ENCODE measurements around the gene AHI1.
A peak's percentile ranks its signal among the peaks of the same experiment; 100 is the strongest.

AHI1 gene

DNA sequence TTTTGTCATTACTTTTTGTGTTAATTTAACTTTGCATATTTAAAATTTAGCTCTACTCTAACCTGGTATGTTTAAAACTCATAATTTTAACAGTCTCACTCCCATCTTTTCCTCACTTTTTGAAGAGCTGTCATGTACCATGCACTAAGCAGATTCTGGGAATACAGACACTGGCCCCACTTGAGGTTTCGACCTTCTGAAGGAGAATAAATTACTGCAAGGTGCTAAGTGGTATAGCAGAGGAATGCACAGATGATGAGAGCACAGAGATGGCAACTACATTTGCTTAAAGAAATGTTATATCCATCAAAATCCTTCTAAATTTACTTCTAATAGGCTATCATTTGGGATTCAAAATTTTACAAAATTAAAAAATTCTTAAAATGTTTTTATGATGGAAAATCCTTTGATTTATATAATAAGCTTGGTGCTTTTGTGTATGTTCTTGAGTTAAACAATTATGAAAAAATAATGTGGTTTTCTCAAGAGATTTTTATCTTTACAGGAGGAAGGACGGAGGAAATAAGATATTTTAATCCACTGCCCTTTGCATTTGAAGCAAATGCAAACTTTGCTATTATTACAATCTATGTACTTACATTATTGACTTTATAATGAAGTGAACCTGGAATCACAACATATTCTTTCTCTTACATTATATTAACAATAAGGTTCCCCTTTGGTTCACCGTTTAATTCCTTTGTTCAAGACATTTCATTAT is 79.3 kb downstream of the AHI1 start:
- no peak overlapping the region for H3K9ac ChIP-seq
- H3K79me2 ChIP-seq (ENCODE audit: insufficient read depth, low read depth), result no peaks in the 10 kb centered on the region
- no peaks in the 10 kb centered on the region for H3K27me3 ChIP-seq (ENCODE audit: insufficient read depth, low read depth)
- H4K20me1 ChIP-seq (ENCODE audit: insufficient read depth), result no peaks in the 10 kb centered on the region
- H3K4me3 ChIP-seq (IDR thresholded peaks at IDR 0.05; ENCODE audit: insufficient read depth, low read depth, low read length), result no peak overlapping the region
- no peaks in the 10 kb centered on the region for H3K36me3 ChIP-seq (ENCODE audit: insufficient read depth)
- no peak overlapping the region for H3K4me2 ChIP-seq
- TF ChIP-seq CTCF (conservative IDR thresholded peaks at IDR 0.05; ENCODE audit: low read depth, low read length), result no peak
- H2AFZ ChIP-seq (ENCODE audit: low read depth), result no peak overlapping the region
- H3K27ac ChIP-seq, result no peak overlapping the region
- H3K4me1 ChIP-seq (ENCODE audit: low read depth, poor library complexity, severe bottlenecking), result peaks cover 15% of the 10 kb centered on the region

DNA sequence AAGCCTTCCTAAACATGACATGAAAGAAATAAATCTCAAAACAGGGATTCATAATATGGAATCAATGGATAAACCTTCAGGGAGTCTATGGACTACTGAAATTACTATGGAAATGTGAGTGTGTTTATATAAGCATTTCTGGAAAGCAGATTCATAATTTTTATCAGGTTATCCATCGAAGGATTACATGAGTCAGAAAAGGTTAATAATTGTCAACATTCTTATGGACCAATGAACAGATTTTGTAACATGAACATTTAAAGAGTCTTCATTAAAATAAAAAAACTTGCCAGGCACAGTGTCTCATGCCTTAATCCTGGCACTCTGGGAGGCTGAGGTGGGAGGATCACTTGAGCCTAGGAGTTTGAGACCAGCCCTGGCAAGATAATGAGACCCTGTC is 84.8 kb downstream of the AHI1 start:
- no peaks in the 10 kb centered on the region for H3K79me2 ChIP-seq (ENCODE audit: insufficient read depth, low read depth)
- H3K27ac ChIP-seq, result no peak overlapping the region
- no peak overlapping the region for H3K4me2 ChIP-seq
- H3K4me3 ChIP-seq (IDR thresholded peaks at IDR 0.05; ENCODE audit: insufficient read depth, low read depth, low read length), result no peak overlapping the region
- H3K36me3 ChIP-seq (ENCODE audit: insufficient read depth), result no peaks in the 10 kb centered on the region
- no peak overlapping the region for H3K9ac ChIP-seq
- H2AFZ ChIP-seq (ENCODE audit: low read depth), result no peak overlapping the region
- H3K27me3 ChIP-seq (ENCODE audit: insufficient read depth, low read depth), result no peaks in the 10 kb centered on the region
- peaks cover 14% of the 10 kb centered on the region for H3K4me1 ChIP-seq (ENCODE audit: low read depth, poor library complexity, severe bottlenecking)
- no peak for TF ChIP-seq CTCF (conservative IDR thresholded peaks at IDR 0.05; ENCODE audit: low read depth, low read length)
- H4K20me1 ChIP-seq (ENCODE audit: insufficient read depth), result no peaks in the 10 kb centered on the region

DNA sequence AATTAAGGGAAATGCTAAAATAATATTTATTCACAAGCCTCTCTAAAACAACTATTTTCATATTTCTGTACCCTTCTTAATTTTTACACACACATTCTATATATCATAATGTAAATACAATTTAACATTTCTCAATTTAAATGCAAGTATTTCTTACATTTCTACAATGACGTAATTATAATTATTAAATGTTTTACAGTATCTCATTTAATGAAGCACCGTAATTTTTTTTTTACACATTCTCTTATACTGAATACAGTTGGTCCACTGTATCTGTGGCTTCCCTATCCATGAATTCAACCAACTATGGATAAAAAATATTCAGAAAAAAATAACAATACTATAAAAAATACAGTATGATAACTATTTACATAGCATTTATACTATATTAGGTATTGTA is 85.7 kb downstream of the AHI1 start:
- Histone ChIP-seq H3K4me2 (no peak overlapping the region), H3K9ac (no peak overlapping the region), H2AFZ (ENCODE audit: low read depth) (no peak overlapping the region), H3K4me1 (ENCODE audit: low read depth, poor library complexity, severe bottlenecking) (peaks cover 14% of the 10 kb centered on the region), H3K27me3 (ENCODE audit: insufficient read depth, low read depth) (no peaks in the 10 kb centered on the region), H3K36me3 (ENCODE audit: insufficient read depth) (no peaks in the 10 kb centered on the region; the same call in 1 of the 2 replicates), H4K20me1 (ENCODE audit: insufficient read depth) (no peaks in the 10 kb centered on the region), H3K4me3 (IDR thresholded peaks at IDR 0.05; ENCODE audit: insufficient read depth, low read depth, low read length) (no peak overlapping the region), H3K27ac (no peak overlapping the region), H3K79me2 (ENCODE audit: insufficient read depth, low read depth) (no peaks in the 10 kb centered on the region)
- TF ChIP-seq CTCF (conservative IDR thresholded peaks at IDR 0.05; ENCODE audit: low read depth, low read length), result no peak

- Histone ChIP-seq H3K4me3 (IDR thresholded peaks at IDR 0.05; ENCODE audit: insufficient read depth, low read depth, low read length) (no peak overlapping the region), H3K36me3 (ENCODE audit: insufficient read depth) (no peaks in the 10 kb centered on the region; the same call in 1 of the 2 replicates), H3K4me1 (ENCODE audit: low read depth, poor library complexity, severe bottlenecking) (peaks cover 14% of the 10 kb centered on the region), H3K27me3 (ENCODE audit: insufficient read depth, low read depth) (no peaks in the 10 kb centered on the region), H3K9ac (no peak overlapping the region), H3K4me2 (no peak overlapping the region), H2AFZ (ENCODE audit: low read depth) (no peak overlapping the region), H3K79me2 (ENCODE audit: insufficient read depth, low read depth) (no peaks in the 10 kb centered on the region), H4K20me1 (ENCODE audit: insufficient read depth) (no peaks in the 10 kb centered on the region), H3K27ac (no peak overlapping the region)
- TF ChIP-seq CTCF (conservative IDR thresholded peaks at IDR 0.05; ENCODE audit: low read depth, low read length), result peak; percentile 54; the same call in 1 of the 2 replicates
Measured at GRCh38 chr6:135411339-135411738, 86.2 kb downstream of the AHI1 start.

All from KMS-11 (cell line).